ENCODE measurements around the gene CRIM1. TPM values are rescaled to one million over a fixed set of nuclear protein-coding genes. Genes with fewer than 3 reads are reported as not detected.

Gene CRIM1
- 122 to 198 TPM (median 172 TPM) in 5 replicates for total RNA-seq (2022; extraction: Qiagen RNA extraction)

GRCh38 chr2:36355151-36355889 lies at the start of gene CRIM1:
CRIM1 (plus strand) TSS chr2:36355778; CDS start chr2:36356293, 515 bp downstream.

GRCh38 chr2:36597532-36598377 lies 242.2 kb downstream of the CRIM1 start, which contains the start of gene FEZ2:
FEZ2 (minus strand) TSS chr2:36598168; CDS start chr2:36598142, 26 bp downstream.

Other genes starting within 250 kb of the CRIM1 start
- 38.5 to 50.1 TPM (median 41.9 TPM) in 5 replicates for gene FEZ2, start 242.4 kb downstream of the CRIM1 start, total RNA-seq (2022; extraction: Qiagen RNA extraction)